Stimulated activated CD8-positive, alpha-beta memory T cell treated with anti-CD3 and anti-CD28 coated beads, Interleukin-2, amount 100 ng/mL, for 1 hour (primary cell): ENCODE data around the gene KCNK15.

Source experiments
- DNase-seq, 2 donors: peaks; one replicate each; pipeline ENCODE4 v3.0.0-alpha.2; 2020; ENCODE audit warnings: low read depth in 2 of 2

KCNK15 gene

GRCh38 chr20:44736170-44737021, 9.3 kb upstream of the KCNK15 start:
- DNase-seq = no peak

DNA sequence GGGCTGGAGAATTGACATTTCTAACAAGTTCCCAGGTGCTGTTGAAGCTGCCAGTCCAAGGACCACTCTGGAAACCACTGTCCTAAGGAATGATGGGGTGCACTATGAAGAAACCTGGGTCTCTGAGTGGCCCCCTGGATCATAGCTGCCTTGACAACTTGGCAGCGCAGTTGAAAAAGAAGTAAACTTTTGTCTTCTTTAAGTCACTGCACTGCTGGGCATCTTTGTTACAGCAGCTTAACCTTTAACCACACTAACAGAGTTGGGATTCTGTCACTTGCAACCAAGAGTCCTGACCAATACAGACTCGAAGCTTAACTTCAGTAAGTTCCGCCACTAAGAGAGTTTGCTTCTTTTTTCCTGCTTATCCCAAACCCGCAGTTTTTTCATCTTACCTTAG, 8.5 kb upstream of the KCNK15 start:
- no peak for DNase-seq

DNA sequence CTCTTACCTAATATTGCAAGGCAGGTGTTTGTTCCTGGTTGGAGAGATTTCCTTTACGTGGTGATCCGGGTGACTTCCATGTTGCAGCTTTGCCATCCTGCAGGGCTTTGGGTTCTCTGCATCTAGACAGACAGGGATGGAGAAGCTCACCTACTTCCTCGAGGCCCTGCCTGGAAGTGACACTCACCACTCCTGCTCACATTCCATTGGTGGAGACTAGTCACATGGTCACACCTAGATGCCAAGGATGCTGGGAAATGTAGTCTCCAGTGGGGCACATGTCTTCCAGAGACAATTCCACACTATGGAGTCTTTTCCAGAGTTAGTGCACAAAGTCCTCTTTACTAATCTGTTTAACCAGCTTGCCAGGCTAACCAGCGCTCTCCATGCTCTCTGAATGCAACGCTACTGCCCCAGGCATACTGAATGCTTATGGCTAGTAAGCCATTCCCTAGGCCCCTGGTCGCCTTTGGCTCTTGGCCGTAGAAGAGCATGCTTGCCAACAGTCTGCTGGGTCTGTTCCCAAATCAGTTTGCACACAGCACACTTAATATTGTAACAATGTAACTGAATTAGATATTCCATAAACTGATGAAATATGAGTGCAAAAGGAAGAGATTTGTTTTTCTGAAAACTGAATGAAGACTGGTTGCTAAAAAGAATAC, 6.7 kb upstream of the KCNK15 start:
- no peak for DNase-seq

DNA sequence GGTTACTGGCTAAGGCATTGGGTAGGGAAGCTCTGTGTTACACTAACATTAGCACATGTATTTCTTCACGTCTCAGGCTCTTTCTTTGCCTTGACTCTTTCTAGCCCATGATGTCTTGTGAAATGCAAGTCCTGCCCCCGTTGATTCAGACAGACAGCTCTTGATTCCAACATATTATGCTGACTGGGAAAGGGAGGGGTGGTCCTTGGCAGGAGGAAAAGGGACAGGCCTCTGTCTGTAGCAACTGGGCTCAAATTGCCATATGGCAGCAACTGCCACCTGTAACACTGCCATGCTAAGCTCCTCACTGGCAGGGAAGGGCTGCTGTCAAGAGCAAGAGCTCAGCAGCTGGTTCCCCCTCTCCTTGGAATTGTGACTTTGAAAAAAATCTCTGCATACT, 5.7 kb upstream of the KCNK15 start:
- no peak for DNase-seq

GRCh38 chr20:44742304-44743079, 3.2 kb upstream of the KCNK15 start:
- no peak for DNase-seq

DNA sequence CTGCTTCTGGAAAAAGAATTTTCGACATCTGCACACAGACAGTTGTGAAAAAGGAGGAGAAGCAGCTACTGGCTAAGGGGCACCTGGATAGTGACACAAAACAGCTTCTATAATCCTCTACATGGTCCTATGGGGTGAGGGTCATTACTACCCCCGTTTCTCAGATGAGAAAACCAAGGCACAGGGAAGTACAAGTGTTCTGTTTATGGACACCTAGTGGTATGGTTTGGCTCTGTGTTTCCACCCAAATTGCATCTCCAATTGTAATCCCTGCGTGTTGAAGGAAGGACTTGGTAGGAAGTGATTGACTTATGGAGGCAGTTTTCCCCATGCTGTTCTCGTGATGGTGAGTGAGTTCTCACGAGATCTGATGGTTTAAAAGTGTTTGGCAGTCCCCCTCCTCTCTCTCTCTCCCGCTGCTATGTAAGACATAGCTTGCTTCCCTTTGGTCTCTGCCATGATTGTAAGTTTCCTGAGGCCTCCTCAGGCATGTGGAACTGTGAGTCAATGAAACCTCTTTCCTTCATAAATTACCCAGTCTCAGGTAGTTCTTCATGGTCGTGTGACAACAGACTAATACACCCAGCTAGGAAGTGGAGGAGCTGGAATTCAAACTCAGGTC, 2.5 kb upstream of the KCNK15 start:
- DNase-seq = no peak

DNA sequence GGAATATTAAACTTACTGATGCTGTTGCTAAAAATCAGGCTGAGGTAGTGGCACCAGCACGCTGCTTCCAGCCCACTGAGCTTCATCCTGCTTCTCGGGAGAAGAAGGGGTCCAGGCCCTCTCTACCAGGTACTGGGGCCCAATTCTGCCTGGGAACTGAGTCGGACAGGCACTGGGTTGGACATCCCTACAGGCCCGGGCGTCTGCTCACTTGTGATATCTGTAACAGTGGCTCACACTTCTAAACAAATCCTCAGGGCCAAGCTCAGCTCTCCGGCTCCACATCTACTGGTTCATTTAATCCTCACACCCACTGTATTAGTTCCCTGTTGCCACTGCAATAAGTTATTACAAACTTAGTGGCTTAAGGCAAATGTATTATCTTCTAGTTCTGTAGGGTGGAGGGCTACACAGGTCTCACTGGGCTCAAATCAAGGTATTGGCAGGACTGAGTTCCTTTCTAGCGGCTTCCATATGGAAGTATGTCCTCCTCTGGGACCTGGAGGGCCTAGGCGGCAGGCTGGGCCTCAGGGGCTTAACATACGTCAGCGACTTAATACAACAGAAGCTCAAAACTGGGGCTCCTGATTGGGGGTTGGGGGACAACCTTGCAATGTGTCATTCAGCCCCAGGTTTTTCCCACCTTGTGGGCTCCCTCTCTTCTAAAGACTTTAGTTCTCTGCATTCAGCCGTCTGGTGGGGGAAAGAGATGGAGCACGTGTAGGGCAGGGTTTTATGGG, 1.6 kb upstream of the KCNK15 start:
- no peak for DNase-seq

DNA sequence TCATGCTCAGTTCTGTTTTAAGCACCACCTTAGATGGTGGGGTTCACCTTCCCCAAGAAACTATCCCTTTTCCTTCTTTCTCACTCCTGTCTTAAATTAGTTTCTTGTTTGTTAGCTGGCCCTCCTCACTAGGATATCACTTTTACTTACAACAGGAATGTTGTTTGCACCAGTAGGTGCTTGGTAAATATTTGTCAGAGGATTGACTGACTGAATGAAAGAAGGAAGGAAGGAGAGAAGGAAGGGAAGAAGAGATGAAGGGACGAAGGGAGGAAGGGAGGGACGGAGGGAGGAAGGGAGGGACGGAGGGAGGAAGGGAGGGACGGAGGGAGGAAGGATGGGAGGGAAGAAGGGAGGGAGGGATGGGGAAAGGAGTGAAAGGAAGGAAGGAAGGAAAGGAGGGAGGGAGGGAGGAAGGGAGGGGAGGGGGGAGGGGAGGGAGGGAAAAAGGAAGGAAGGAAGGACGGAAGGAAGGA, 505 bp upstream of the KCNK15 start:
- DNase-seq = no peak

- DNase-seq = no peak
These were observed 901 bp downstream of the KCNK15 start for GRCh38 chr20:44746367-44747165.

DNA sequence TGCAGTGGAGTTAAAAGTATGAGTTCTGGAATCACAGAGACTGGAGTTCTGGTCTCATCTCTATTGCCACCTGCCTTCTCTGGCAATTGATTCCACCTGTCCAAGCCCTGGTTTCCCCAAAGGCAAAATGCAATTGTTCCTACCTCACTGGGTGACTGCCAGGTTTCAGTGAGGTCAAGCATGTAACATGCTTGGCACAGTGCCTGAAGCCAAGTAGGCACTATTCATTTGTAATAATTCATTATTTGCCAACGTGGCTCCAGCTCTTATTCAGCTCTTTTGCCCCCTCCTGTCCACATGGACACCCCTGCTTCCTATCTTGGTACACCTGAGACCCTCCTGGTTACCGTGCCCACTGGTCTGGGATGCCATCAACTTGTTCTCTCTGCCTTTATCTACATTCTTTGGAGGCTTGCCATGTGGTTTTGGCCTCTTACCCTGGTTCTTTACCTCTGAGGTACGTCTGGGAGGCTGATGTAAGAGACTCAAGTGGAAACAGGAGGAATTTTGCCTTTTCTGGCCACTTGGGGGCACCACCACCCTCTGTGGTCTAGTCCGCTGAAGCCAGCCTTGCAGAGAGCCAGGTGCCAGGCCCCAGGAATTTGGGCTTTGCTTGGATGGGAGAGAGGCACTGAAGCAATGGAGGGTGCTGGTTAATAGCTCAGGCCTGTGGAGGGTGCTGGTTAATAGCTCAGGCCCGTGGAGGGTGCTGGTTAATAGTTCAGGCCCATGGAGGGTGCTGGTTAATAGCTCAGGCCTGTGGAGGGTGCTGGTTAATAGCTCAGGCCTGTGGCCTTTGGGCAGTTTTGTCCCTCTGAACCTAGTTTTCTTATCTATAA, 1.7 kb downstream of the KCNK15 start:
- DNase-seq = peak; percentile 12 to 23

DNA sequence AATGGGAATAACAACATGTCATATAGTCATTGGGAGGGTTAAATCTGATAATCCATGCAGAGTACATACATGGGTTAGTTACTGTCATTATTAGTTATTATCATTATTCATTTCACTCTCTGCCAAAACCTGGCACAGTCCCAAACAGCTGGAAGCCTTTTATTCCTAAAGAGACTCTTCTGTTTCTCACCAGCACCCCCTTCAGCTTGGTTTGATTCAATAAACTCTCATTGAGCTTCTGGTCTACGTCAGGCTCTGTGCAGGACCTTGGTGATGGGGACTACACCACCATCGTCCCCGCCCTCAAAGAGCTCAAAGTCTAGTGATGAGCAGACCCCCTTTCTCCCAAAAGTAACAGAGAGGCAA, 2.3 kb downstream of the KCNK15 start:
- DNase-seq = no peak

GRCh38 chr20:44750081-44750805, 4.6 kb downstream of the KCNK15 start:
- DNase-seq = no peak

DNA sequence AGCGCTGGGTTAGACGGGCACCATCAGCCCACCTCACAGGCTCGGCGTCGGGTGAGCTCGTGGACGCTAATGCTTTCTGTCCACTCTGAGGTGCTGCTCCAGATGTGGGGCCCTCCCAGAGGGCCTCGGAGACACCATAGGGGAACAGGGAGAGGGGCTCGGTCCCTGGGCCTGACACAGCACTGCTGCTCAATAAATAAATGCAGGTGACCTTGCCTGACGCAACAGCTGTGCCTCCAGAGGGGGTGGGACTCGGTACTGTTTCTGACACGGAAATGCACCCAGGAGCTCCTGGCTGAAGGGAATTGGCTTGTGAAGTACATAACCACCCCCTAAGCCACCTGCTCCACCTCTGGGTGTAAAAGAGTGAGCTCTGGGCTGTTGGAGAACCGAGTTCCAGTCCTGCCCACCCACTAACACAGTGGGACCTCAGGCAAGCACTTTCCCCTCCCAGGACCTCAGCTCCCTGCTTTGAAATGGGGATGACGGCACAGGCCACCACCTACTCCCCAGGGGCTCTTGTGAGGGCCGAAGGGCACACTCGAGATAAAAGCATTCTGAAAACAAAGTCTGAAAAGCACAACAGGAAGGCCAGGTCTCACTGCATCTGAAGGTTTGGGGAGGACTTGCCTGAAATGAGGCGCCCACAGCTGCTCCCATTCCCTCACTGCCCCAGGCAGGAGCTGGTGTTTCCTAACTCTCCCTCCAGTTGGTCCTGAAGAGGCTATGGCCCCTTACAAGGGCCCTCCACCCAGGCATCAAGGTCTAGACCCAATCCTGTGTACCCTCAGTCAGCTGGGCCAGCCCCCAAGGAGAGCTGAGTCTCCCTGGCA, 6.7 kb downstream of the KCNK15 start:
- DNase-seq = no peak

GRCh38 chr20:44754554-44754953, 8.9 kb downstream of the KCNK15 start:
- DNase-seq = no peak

DNA sequence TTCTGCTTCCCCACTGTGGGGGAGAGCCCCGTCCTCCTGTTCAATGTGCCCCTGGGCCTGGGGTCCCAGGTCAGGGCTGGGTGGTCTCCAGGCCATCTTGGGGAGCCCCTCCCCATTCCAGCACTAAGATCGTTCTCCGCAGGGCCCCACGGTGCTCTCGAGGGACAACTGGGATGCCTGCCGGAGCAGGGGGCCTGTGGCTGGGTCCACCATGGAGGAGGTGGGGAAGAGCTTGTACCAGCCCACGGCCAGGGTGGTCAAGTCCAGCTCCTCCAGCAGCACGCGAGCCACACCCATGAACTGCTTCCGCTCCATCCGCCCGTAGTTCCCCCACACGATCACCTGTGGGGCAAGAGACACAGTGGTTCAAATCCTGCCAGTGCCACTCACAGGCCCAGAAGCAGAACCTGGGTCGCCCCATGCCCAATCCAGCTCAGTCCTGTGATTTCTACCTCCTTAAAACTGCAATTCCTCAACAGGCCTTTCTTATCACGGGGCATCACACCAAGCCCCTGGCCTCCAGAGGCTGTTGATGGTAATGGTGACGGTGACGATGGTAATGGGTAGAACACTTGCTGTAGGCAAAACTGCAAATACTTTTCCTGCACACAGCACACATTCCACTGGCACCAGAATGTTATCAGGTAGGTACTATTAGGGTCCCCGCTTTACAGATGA, 10.5 kb downstream of the KCNK15 start:
- DNase-seq = no peak

- DNase-seq = no peak
These were observed 11.3 kb downstream of the KCNK15 start for GRCh38 chr20:44756956-44757355.
